H1 (cell line): Measurements from ENCODE around the gene ENTPD6. TPM values are rescaled to one million over a fixed set of nuclear protein-coding genes. Genes with fewer than 3 reads are reported as not detected.

Experiments used
- CTCF ChIA-PET: fragments of 300-600 bp; sonication (Branson Sonifier 250); formaldehyde crosslinking; loops from one replicate; lab custom pipeline; 2021; ENCODE audit not compliant: partially characterized antibody; lab: Charles Lee
- POLR2A ChIA-PET: fragments of 300-600 bp; sonication (Branson Sonifier 250); formaldehyde crosslinking; loops from one replicate; lab custom pipeline; 2021; ENCODE audit warnings: inconsistent platforms; ENCODE audit not compliant: partially characterized antibody; lab: Charles Lee
- DNase-seq, 2 experiments: peaks; one replicate each; pipeline versions ENCODE4 v3.0.0 to v3.0.0-alpha.2; 2010 to 2022; ENCODE audit warnings: low spot score in 2 of 2, low read depth in 1 of 2, mixed read lengths in 1 of 2
- FAIRE-seq: peaks from 2 replicates; lab custom pipeline; 2011; peaks lifted over from hg19 to GRCh38; lab: Jason Lieb, UNC
- H2AFZ ChIP-seq: 2 replicates; pipeline ENCODE4 v1.8.1; 2012; ENCODE audit warnings: low read length, inconsistent platforms
- H2AK5ac ChIP-seq: 2 replicates; pipeline ENCODE4 v1.6.1; 2013; ENCODE audit warnings: low read depth, low read length
- H2BK120ac ChIP-seq: replicated peaks from 2 replicates; pipeline ENCODE3; 2013; ENCODE audit warnings: low read depth, low read length, inconsistent platforms
- H2BK12ac ChIP-seq: 2 replicates; pipeline ENCODE4 v1.6.1; 2013; ENCODE audit warnings: low read depth, low read length
- H2BK15ac ChIP-seq: 2 replicates; pipeline ENCODE4 v1.6.1; 2013; ENCODE audit warnings: low read length
- H2BK20ac ChIP-seq: 2 replicates; pipeline ENCODE4 v1.6.1; 2013; ENCODE audit warnings: low read length
- H2BK5ac ChIP-seq: 2 replicates; pipeline ENCODE4 v1.6.1; 2013; ENCODE audit warnings: low read depth, low read length
- H3K14ac ChIP-seq: 2 replicates; pipeline ENCODE4 v1.6.1; 2013; ENCODE audit warnings: inconsistent platforms; ENCODE audit not compliant: insufficient read length
- H3K18ac ChIP-seq: 2 replicates; pipeline ENCODE4 v1.6.1; 2013; ENCODE audit warnings: low read length; ENCODE audit errors: extremely low read depth
- H3K23ac ChIP-seq: 2 replicates; pipeline ENCODE4 v1.6.1; 2013; ENCODE audit warnings: inconsistent platforms; ENCODE audit not compliant: insufficient read length
- H3K23me2 ChIP-seq: 2 replicates; pipeline ENCODE4 v1.6.1; 2013; ENCODE audit warnings: low read depth, low read length
- H3K27ac ChIP-seq: 2 replicates; pipeline ENCODE4 v1.6.1; 2011; ENCODE audit warnings: low read depth, low read length, inconsistent platforms
- H3K27me3 ChIP-seq, 4 experiments: replicated peaks in 1 of 4; 1 replicate in 1 of 4; 2 replicates in 3 of 4; pipeline versions ENCODE4 v1.6.1 to v1.8.1; 2011 to 2013; ENCODE audit warnings: low read length in 3 of 4, mild to moderate bottlenecking in 3 of 4, inconsistent platforms in 2 of 4, mixed read lengths in 2 of 4, moderate library complexity in 1 of 4; ENCODE audit not compliant: control insufficient read depth in 3 of 4, insufficient read depth in 3 of 4; ENCODE audit errors: extremely low read depth in 1 of 4
- H3K36me3 ChIP-seq, 4 experiments: 2 replicates each; pipeline versions ENCODE4 v1.6.1 to v1.8.1; 2011 to 2013; ENCODE audit warnings: mild to moderate bottlenecking in 4 of 4, low read length in 3 of 4, moderate library complexity in 2 of 4, control low read depth in 1 of 4, inconsistent platforms in 1 of 4; ENCODE audit not compliant: insufficient read depth in 4 of 4, control insufficient read depth in 2 of 4
- H3K4ac ChIP-seq: replicated peaks from 2 replicates; pipeline ENCODE3; 2013; ENCODE audit warnings: low read length, low read depth, mixed read lengths, inconsistent platforms; ENCODE audit not compliant: insufficient read length
- H3K4me1 ChIP-seq, 4 experiments: replicated peaks in 1 of 4; 1 replicate in 1 of 4; 2 replicates in 3 of 4; pipeline versions ENCODE4 v1.6.1 to v1.8.1; 2011 to 2013; ENCODE audit warnings: low read length in 3 of 4, inconsistent platforms in 2 of 4, mixed read lengths in 1 of 4; ENCODE audit not compliant: insufficient read depth in 4 of 4, control insufficient read depth in 3 of 4
- H3K4me2 ChIP-seq, 2 experiments: 2 replicates each; pipeline versions ENCODE4 v1.6.1 to v1.8.1; 2011 to 2013; ENCODE audit warnings: low read depth in 2 of 2, low read length in 2 of 2, control low read depth in 1 of 2, inconsistent platforms in 1 of 2, mild to moderate bottlenecking in 1 of 2; ENCODE audit not compliant: insufficient read depth in 1 of 2
- H3K4me3 ChIP-seq, 4 experiments: fragments of 200-600, 300-600 bp in 1 of 4; sonication (generic), shearing (Covaris generic), sonication (Bioruptor Twin) in 1 of 4; 2 replicates each; pipeline versions ENCODE4 v1.5.1 to v1.8.1; 2011 to 2016; ENCODE audit warnings: low read length in 4 of 4, low read depth in 3 of 4, control low read depth in 2 of 4, inconsistent platforms in 2 of 4, mild to moderate bottlenecking in 2 of 4, mixed read lengths in 1 of 4, moderate library complexity in 1 of 4; ENCODE audit not compliant: insufficient read depth in 2 of 4; ENCODE audit errors: extremely low read depth in 1 of 4
- H3K56ac ChIP-seq: replicated peaks from 2 replicates; pipeline ENCODE3; 2013; ENCODE audit warnings: low read depth, mild to moderate bottlenecking, mixed read lengths, low read length, inconsistent platforms; ENCODE audit not compliant: insufficient read length
- H3K79me1 ChIP-seq: 2 replicates; pipeline ENCODE4 v1.6.1; 2013; ENCODE audit warnings: low read depth, low read length, control low read depth
- H3K79me2 ChIP-seq, 2 experiments: 2 replicates each; pipeline versions ENCODE4 v1.6.1 to v1.8.1; 2012 to 2013; ENCODE audit warnings: low read length in 2 of 2, mild to moderate bottlenecking in 2 of 2, inconsistent platforms in 1 of 2; ENCODE audit not compliant: insufficient read depth in 2 of 2, control insufficient read depth in 1 of 2
- H3K9ac ChIP-seq, 4 experiments: replicated peaks in 1 of 4; 1 replicate in 1 of 4; 2 replicates in 3 of 4; pipeline versions ENCODE4 v1.6.1 to v1.8.1; 2011 to 2013; ENCODE audit warnings: low read depth in 3 of 4, low read length in 3 of 4, control low read depth in 2 of 4, mild to moderate bottlenecking in 2 of 4, moderate library complexity in 2 of 4, inconsistent platforms in 1 of 4; ENCODE audit errors: extremely low read depth in 1 of 4
- H3K9me3 ChIP-seq, 2 experiments: 2 replicates each; pipeline versions ENCODE4 v1.6.1 to v1.8.1; 2012 to 2013; ENCODE audit warnings: mild to moderate bottlenecking in 2 of 2, moderate library complexity in 2 of 2, control low read depth in 1 of 2, inconsistent platforms in 1 of 2, low read depth in 1 of 2, low read length in 1 of 2, mixed read lengths in 1 of 2; ENCODE audit not compliant: insufficient read depth in 2 of 2
- H4K20me1 ChIP-seq, 2 experiments: replicated peaks in 1 of 2; 2 replicates each; pipeline versions ENCODE3 to v1.8.1; 2011 to 2013; ENCODE audit warnings: inconsistent platforms in 2 of 2, low read length in 2 of 2, mild to moderate bottlenecking in 1 of 2; ENCODE audit not compliant: insufficient read depth in 2 of 2, control insufficient read depth in 1 of 2
- H4K5ac ChIP-seq: 2 replicates; pipeline ENCODE4 v1.6.1; 2013; ENCODE audit warnings: low read length, low read depth, mixed read lengths, inconsistent platforms; ENCODE audit not compliant: insufficient read length
- H4K8ac ChIP-seq: 2 replicates; pipeline ENCODE4 v1.8.0; 2013; ENCODE audit warnings: mild to moderate bottlenecking, moderate library complexity, low read length, inconsistent platforms; ENCODE audit not compliant: insufficient read depth; ENCODE audit errors: extremely low read depth
- H4K91ac ChIP-seq: replicated peaks from 2 replicates; pipeline ENCODE3; 2013; ENCODE audit warnings: low read length, mixed read lengths, inconsistent platforms; ENCODE audit not compliant: insufficient read length
- ASH2L ChIP-seq: fragments of 200-600, 300-600 bp; sonication (generic); IDR thresholded peaks from one replicate; pipeline ENCODE4 v1.7.1; 2017; ENCODE audit warnings: low read length
- CEBPB ChIP-seq: IDR thresholded peaks from 2 replicates; pipeline ENCODE4 v1.6.1; 2012; ENCODE audit warnings: low read depth, low read length
- CHD2 ChIP-seq: IDR thresholded peaks from 2 replicates; pipeline ENCODE4 v1.6.1; 2012; ENCODE audit warnings: low read length, improper control_type of control experiment
- CREB1 ChIP-seq: IDR thresholded peaks from 2 replicates; pipeline ENCODE4 v1.6.1; 2012; ENCODE audit warnings: inconsistent platforms
- GTF2F1 ChIP-seq: IDR thresholded peaks from 2 replicates; pipeline ENCODE4 v1.6.1; 2012; ENCODE audit warnings: low read depth, low read length, improper control_type of control experiment, borderline replicate concordance
- HDAC2 ChIP-seq, 2 experiments: fragments of 300-600 bp in 1 of 2; sonication (generic) in 1 of 2; IDR thresholded peaks; 2 replicates each; pipeline ENCODE4 v1.6.1; 2011 to 2012; ENCODE audit warnings: low read depth in 2 of 2, low read length in 2 of 2, mild to moderate bottlenecking in 2 of 2, moderate library complexity in 2 of 2, borderline replicate concordance in 1 of 2, inconsistent platforms in 1 of 2
- HDAC6 ChIP-seq: IDR thresholded peaks from one replicate; pipeline ENCODE4 v1.7.1; 2012; ENCODE audit warnings: low read depth, mild to moderate bottlenecking, inconsistent platforms, low read length, moderate library complexity
- KDM4A ChIP-seq: IDR thresholded peaks from one replicate; pipeline ENCODE4 v1.7.1; 2012; ENCODE audit warnings: low read depth, mild to moderate bottlenecking, moderate library complexity, low read length, inconsistent platforms; ENCODE audit not compliant: severe bottlenecking
- NRF1 ChIP-seq: IDR thresholded peaks from 2 replicates; pipeline ENCODE4 v1.6.1; 2011; ENCODE audit warnings: mild to moderate bottlenecking, low read depth, low read length, improper control_type of control experiment
- PHF8 ChIP-seq: fragments of 200-600 bp; sonication (generic); conservative IDR thresholded peaks from 2 replicates; pipeline ENCODE4 v1.7.1; 2012; ENCODE audit warnings: low read depth, mild to moderate bottlenecking, inconsistent platforms, low read length, moderate library complexity
- POU5F1 ChIP-seq: IDR thresholded peaks from 2 replicates; pipeline ENCODE4 v1.6.1; 2011; ENCODE audit warnings: low read depth, mild to moderate bottlenecking, low read length, moderate library complexity
- RAD21 ChIP-seq, 2 experiments: IDR thresholded peaks in 1 of 2; conservative IDR thresholded peaks in 1 of 2; 2 replicates each; pipeline ENCODE4 v1.6.1; 2011; ENCODE audit warnings: low read depth in 2 of 2, low read length in 2 of 2, improper control_type of control experiment in 1 of 2, inconsistent platforms in 1 of 2, mild to moderate bottlenecking in 1 of 2, moderate library complexity in 1 of 2
- RFX5 ChIP-seq: IDR thresholded peaks from 2 replicates; pipeline ENCODE4 v1.6.1; 2011; ENCODE audit warnings: low read depth, low read length, improper control_type of control experiment, borderline replicate concordance
- SIRT6 ChIP-seq: IDR thresholded peaks from one replicate; pipeline ENCODE4 v1.7.1; 2012; ENCODE audit warnings: low read length, inconsistent platforms
- SP2 ChIP-seq: IDR thresholded peaks from 2 replicates; pipeline ENCODE4 v1.6.1; 2012; ENCODE audit warnings: mild to moderate bottlenecking, low read length, inconsistent platforms
- SP4 ChIP-seq: IDR thresholded peaks from 2 replicates; pipeline ENCODE4 v1.6.1; 2012; ENCODE audit warnings: low read length, inconsistent platforms
- TBP ChIP-seq: IDR thresholded peaks from 2 replicates; pipeline ENCODE4 v1.6.1; 2011; ENCODE audit warnings: low read depth, low read length, improper control_type of control experiment
- polyA plus RNA-seq, 7 experiments: library from polyadenylated mRNA; depleted of rRNA in 3 of 7; stranded (reverse) in 5 of 7; unstranded in 2 of 7; fragments of >200 nt in 5 of 7; fragments of 200-250 nt in 2 of 7; gene quantifications; 1 replicate in 5 of 7; 2 replicates in 1 of 7; 4 replicates in 1 of 7; pipeline versions ENCODE4 v1.2.1 to v1.2.3, GENCODE V29; 2011 to 2013; ENCODE audit warnings: missing spikeins in 2 of 7, mixed read lengths in 2 of 7
- total RNA-seq: library from RNA; stranded (reverse); fragmentation: NEBNext Ultra II Directional; extraction: Animal tissue kit (Norgen Biotek cat#: 25700); gene quantifications from 2 replicates; pipeline ENCODE4 v1.2.1, GENCODE V29; 2021

The ENTPD6 gene
- total and polyA plus RNA-seq, 2 of the 8 experiments (the other 6 are each of a cell fraction or from before 2014, with no cell fraction given): 47.8 to 57.3 TPM

DNA sequence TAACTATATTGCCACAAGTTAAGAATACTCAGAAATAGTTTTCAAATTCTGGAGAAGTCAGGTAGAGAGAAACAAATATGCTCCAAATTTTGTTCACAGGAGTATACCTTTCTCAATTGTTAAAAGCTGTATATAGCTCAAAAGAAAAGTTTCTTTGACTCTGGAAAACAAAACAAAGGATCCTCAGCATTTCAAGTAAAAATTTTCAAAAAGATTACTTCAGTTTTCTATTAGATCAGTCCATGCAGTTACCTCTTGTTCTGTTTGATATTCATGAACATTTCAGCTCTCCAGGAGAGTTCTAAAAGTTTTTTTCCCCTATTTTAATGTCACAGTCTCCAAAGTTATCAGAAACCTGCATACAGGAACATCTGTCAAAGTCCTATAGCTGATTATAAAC is 30.4 kb upstream of the ENTPD6 start:
- Histone ChIP-seq H4K91ac (no peak overlapping the region), H3K36me3 (no peaks in the 10 kb centered on the region), H2BK12ac (no peak overlapping the region), H2BK15ac (no peak overlapping the region), H3K18ac (no peak overlapping the region), H2AFZ (no peak overlapping the region), H3K4me3 (no peak overlapping the region), H3K56ac (no peak overlapping the region), H3K23ac (no peak overlapping the region), H3K9ac (no peak overlapping the region), H3K79me2 (no peaks in the 10 kb centered on the region), H4K5ac (no peak overlapping the region), H3K9me3 (peaks cover 4 to 24% of the 10 kb centered on the region in 2 experiments; a peak in 3 of 4 replicates), H2BK20ac (no peak overlapping the region), H3K4me1 (no peaks in the 10 kb centered on the region), H3K27me3 (no peaks in the 10 kb centered on the region), H2BK120ac (no peak overlapping the region), H3K4ac (no peak overlapping the region)
- POLR2A ChIA-PET: no interaction called here
- no peak for FAIRE-seq
- TF ChIP-seq GTF2F1 (no peak), POU5F1 (no peak), HDAC2 (IDR thresholded peaks at IDR 0.05; ENCODE audit: borderline replicate concordance in 1 of 2, low read depth in 2 of 2, low read length in 2 of 2) (no peak), CHD2 (no peak), SIRT6 (no peak), ASH2L (no peak), HDAC6 (no peak), KDM4A (no peak), SP4 (no peak), PHF8 (no peak), TBP (no peak), CREB1 (no peak), RFX5 (no peak), SP2 (no peak), NRF1 (no peak), RAD21 (IDR thresholded peaks at IDR 0.05 in 1 of 2, conservative IDR thresholded peaks at IDR 0.05 in 1 of 2; ENCODE audit: low read depth in 2 of 2, low read length in 2 of 2) (no peak), CEBPB (no peak)
- TF ChIP-seq, all 59 proteins: peak for 0
- no peak overlapping the region for H3K4me2 ChIP-seq
- no peaks in the 10 kb centered on the region for H3K23me2 ChIP-seq
- CTCF ChIA-PET: interaction anchor here (2.9 kb wide), 1 partner anchor 14 kb away, joined by 17 read pairs; no protein-coding TSS in a partner anchor
- H3K79me1 ChIP-seq: no peaks in the 10 kb centered on the region
- H4K8ac ChIP-seq: no peak overlapping the region
- H3K27ac ChIP-seq: no peak overlapping the region
- no peak for DNase-seq
- no peak overlapping the region for H2AK5ac ChIP-seq
- no peaks in the 10 kb centered on the region for H4K20me1 ChIP-seq
- no peak overlapping the region for H2BK5ac ChIP-seq
- H3K14ac ChIP-seq: no peak overlapping the region
